ENCODE results near the gene PPARG. TPM values are rescaled to one million over a fixed set of nuclear protein-coding genes. Genes with fewer than 3 reads are reported as not detected.
A peak's percentile ranks its signal among the peaks of the same experiment; 100 is the strongest.
"Not testable (repeated sequence)": the region's sequence is repeated elsewhere in the genome, so short reads cannot be mapped to it uniquely, and the experiment has no call there.

PPARG gene
- total RNA-seq, 3 donors from 2014 or later = 0.47 to 1.8 (median 0.83) TPM

- DNase-seq (no peak), ATAC-seq (no peak)
- Mint-ChIP-seq H3K36me3 (ENCODE audit: insufficient read depth) (no peaks in the 10 kb centered on the region), H3K9me3 (no peaks in the 10 kb centered on the region), H3K4me3 (no peak overlapping the region), H3K27me3 (ENCODE audit: low read depth) (no peaks in the 10 kb centered on the region), H3K4me1 (ENCODE audit: low read depth) (peaks cover 24% of the 10 kb centered on the region)
These were observed 181.8 kb downstream of the PPARG start for GRCh38 chr3:12470680-12471079.

- no peaks in the 10 kb centered on the region for H3K36me3 Mint-ChIP-seq (ENCODE audit: insufficient read depth)
- no peaks in the 10 kb centered on the region for H3K9me3 Mint-ChIP-seq
- H3K4me1 Mint-ChIP-seq (ENCODE audit: low read depth) = peaks cover 24% of the 10 kb centered on the region
- no peaks in the 10 kb centered on the region for H3K27me3 Mint-ChIP-seq (ENCODE audit: low read depth)
- ATAC-seq (peak; percentile 88 to 93), DNase-seq (peak; percentile 40)
- no peak overlapping the region for H3K4me3 Mint-ChIP-seq
These were observed 182.4 kb downstream of the PPARG start for GRCh38 chr3:12471241-12471640.

GRCh38 chr3:12472000-12472610, 183.2 kb downstream of the PPARG start:
- H3K4me1 Mint-ChIP-seq (ENCODE audit: low read depth) = peaks cover 24% of the 10 kb centered on the region
- no peaks in the 10 kb centered on the region for H3K27me3 Mint-ChIP-seq (ENCODE audit: low read depth)
- DNase-seq (no peak), ATAC-seq (no peak)
- H3K9me3 Mint-ChIP-seq = no peaks in the 10 kb centered on the region
- H3K36me3 Mint-ChIP-seq (ENCODE audit: insufficient read depth) = no peaks in the 10 kb centered on the region
- no peak overlapping the region for H3K4me3 Mint-ChIP-seq

GRCh38 chr3:12472796-12473195, 183.9 kb downstream of the PPARG start:
- H3K9me3 Mint-ChIP-seq = no peaks in the 10 kb centered on the region
- H3K4me1 Mint-ChIP-seq (ENCODE audit: low read depth) = peaks cover 24% of the 10 kb centered on the region
- H3K36me3 Mint-ChIP-seq (ENCODE audit: insufficient read depth) = no peaks in the 10 kb centered on the region
- H3K4me3 Mint-ChIP-seq = no peak overlapping the region
- ATAC-seq (no peak), DNase-seq (no peak)
- H3K27me3 Mint-ChIP-seq (ENCODE audit: low read depth) = no peaks in the 10 kb centered on the region

GRCh38 chr3:12473511-12473910, 184.6 kb downstream of the PPARG start:
- H3K4me3 Mint-ChIP-seq = no peak overlapping the region
- ATAC-seq = no peak
- no peaks in the 10 kb centered on the region for H3K36me3 Mint-ChIP-seq (ENCODE audit: insufficient read depth)
- H3K9me3 Mint-ChIP-seq = no peaks in the 10 kb centered on the region
- peaks cover 24% of the 10 kb centered on the region for H3K4me1 Mint-ChIP-seq (ENCODE audit: low read depth)
- no peaks in the 10 kb centered on the region for H3K27me3 Mint-ChIP-seq (ENCODE audit: low read depth)
- no peak for DNase-seq

GRCh38 chr3:12476238-12476897, 187.5 kb downstream of the PPARG start:
- H3K4me1 Mint-ChIP-seq (ENCODE audit: low read depth) = peaks cover 16% of the 10 kb centered on the region
- no peaks in the 10 kb centered on the region for H3K9me3 Mint-ChIP-seq
- ATAC-seq = no peak

GRCh38 chr3:12477256-12477655, 188.4 kb downstream of the PPARG start:
- no peak overlapping the region for H3K4me3 Mint-ChIP-seq
- DNase-seq = no peak
- H3K4me1 Mint-ChIP-seq (ENCODE audit: low read depth) = peaks cover 12% of the 10 kb centered on the region
- H3K9me3 Mint-ChIP-seq = no peaks in the 10 kb centered on the region
- no peaks in the 10 kb centered on the region for H3K36me3 Mint-ChIP-seq (ENCODE audit: insufficient read depth)
- no peak for ATAC-seq
- no peaks in the 10 kb centered on the region for H3K27me3 Mint-ChIP-seq (ENCODE audit: low read depth)

More at GRCh38 chr3:12476238-12476897, 187.5 kb downstream of the PPARG start:
- H3K27me3 Mint-ChIP-seq (ENCODE audit: low read depth) = no peaks in the 10 kb centered on the region
- no peak for DNase-seq
- H3K36me3 Mint-ChIP-seq (ENCODE audit: insufficient read depth) = no peaks in the 10 kb centered on the region
- H3K4me3 Mint-ChIP-seq = no peak overlapping the region

GRCh38 chr3:12478326-12478725, 189.5 kb downstream of the PPARG start:
- DNase-seq = no peak
- Mint-ChIP-seq H3K36me3 (ENCODE audit: insufficient read depth) (no peaks in the 10 kb centered on the region), H3K4me3 (no peak overlapping the region), H3K27me3 (ENCODE audit: low read depth) (no peaks in the 10 kb centered on the region), H3K4me1 (ENCODE audit: low read depth) (peaks cover 6% of the 10 kb centered on the region), H3K9me3 (no peaks in the 10 kb centered on the region)
- no peak for ATAC-seq

- not testable (repeated sequence) for H3K4me3 Mint-ChIP-seq; H3K36me3 Mint-ChIP-seq (ENCODE audit: insufficient read depth); ATAC-seq; H3K9me3 Mint-ChIP-seq; DNase-seq; H3K27me3 Mint-ChIP-seq (ENCODE audit: low read depth)
- H3K4me1 Mint-ChIP-seq (ENCODE audit: low read depth) = peaks cover 11% of the 10 kb centered on the region
These were observed 190.3 kb downstream of the PPARG start for GRCh38 chr3:12479198-12479597.

- Mint-ChIP-seq H3K27me3 (ENCODE audit: low read depth) (no peaks in the 10 kb centered on the region), H3K4me3 (no peak overlapping the region), H3K9me3 (no peaks in the 10 kb centered on the region), H3K36me3 (ENCODE audit: insufficient read depth) (no peaks in the 10 kb centered on the region), H3K4me1 (ENCODE audit: low read depth) (peaks cover 16% of the 10 kb centered on the region)
- ATAC-seq = no peak
- DNase-seq = peak; percentile 8
These were observed 191.1 kb downstream of the PPARG start for GRCh38 chr3:12479919-12480427.

GRCh38 chr3:12483410-12483809, 194.5 kb downstream of the PPARG start:
- Mint-ChIP-seq H3K27me3 (ENCODE audit: low read depth) (no peaks in the 10 kb centered on the region), H3K9me3 (no peaks in the 10 kb centered on the region), H3K36me3 (ENCODE audit: insufficient read depth) (peaks cover 3% of the 10 kb centered on the region), H3K4me3 (peak overlapping the region; percentile 96), H3K4me1 (ENCODE audit: low read depth) (peaks cover 27% of the 10 kb centered on the region)
- DNase-seq = no peak
- ATAC-seq = no peak

- peaks cover 30% of the 10 kb centered on the region for H3K4me1 Mint-ChIP-seq (ENCODE audit: low read depth)
- ATAC-seq = no peak
- DNase-seq = no peak
- no peaks in the 10 kb centered on the region for H3K9me3 Mint-ChIP-seq
- peaks cover 3% of the 10 kb centered on the region for H3K36me3 Mint-ChIP-seq (ENCODE audit: insufficient read depth)
- H3K4me3 Mint-ChIP-seq = peak overlapping the region; percentile 96
- no peaks in the 10 kb centered on the region for H3K27me3 Mint-ChIP-seq (ENCODE audit: low read depth)
These were observed 195.0 kb downstream of the PPARG start for GRCh38 chr3:12483872-12484197.

Other genes with a start within 250 kb of the PPARG start
- under 1 TPM in 2 of 3 donors, not detected in 1; 0.18 to 0.24 TPM for gene TIMP4, start 130.2 kb upstream of the PPARG start, total RNA-seq
- 10 to 100 TPM; 30.6 to 38.8 (median 35.9) TPM for gene TSEN2, start 195.4 kb downstream of the PPARG start, total RNA-seq

Measured in activated T-cell treated with anti-CD3 and anti-CD28 coated beads, Interleukin-2, amount 50 U/mL, for 4 hours (primary cell).